Kidney capillary endothelial cell (primary cell): ENCODE results near the gene DCAF7.

Experiments used
- DNase-seq: peaks from one replicate; pipeline ENCODE4 v3.0.0-alpha.2; 2018; ENCODE audit warnings: low spot score

The DCAF7 gene

DNA sequence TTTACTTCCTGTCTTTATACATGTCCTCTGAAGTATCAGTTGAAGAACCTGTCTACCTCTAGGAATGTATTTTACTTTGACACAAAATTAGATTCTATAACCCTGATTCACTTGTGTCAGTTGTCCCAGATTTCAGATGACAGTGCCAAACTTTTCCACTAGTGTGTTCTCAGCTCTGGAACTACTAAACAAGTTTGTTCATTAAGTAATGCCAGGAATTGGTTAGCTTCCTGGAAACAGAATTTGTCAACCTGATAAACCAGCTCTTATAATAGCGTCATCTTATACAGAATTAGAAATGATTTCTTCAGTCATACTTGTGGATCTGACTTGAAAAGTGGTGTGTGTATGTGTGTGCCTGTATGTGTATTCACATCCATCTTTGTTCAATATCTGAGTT, 79.3 kb downstream of the DCAF7 start:
- no peak for DNase-seq

DNA sequence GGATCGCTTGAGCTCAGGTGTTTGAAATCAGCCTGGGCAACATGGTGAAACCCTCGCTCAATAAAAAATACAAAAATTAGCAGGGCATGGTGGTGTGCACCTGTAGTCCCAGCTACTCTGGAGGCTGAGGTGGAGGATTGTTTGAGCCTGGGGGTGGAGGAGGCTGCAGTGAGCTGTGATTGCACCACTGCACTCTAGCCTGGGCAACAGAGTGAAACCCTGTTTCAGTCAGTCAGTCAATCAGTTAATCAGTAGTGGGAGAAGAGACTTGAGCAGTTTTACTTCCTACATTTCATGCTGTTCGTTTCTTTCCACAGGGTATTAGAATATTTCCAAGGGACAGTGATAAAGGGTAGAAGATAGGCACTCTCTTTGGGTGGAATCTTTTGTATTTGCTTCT, 80.8 kb downstream of the DCAF7 start:
- DNase-seq: no peak

DNA sequence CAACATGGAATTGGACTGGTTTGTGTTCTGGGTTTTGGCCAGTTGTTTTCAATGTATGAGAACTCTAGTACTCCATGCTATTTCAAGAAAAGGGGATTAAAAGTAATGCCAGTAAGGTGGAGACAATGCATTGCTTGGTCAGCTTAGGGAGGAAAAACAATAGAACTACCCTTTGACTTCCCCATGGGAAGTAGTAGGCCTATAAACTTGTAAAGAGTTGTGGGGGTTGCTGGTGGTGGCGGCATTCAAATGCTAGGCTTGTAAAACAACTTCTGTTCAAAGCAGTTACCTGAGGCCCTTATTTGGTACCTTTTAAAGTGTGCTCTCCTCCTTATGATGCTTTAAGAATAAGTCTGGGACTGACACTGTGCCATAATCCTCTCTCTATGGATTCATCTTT, 81.3 kb downstream of the DCAF7 start:
- no peak for DNase-seq

DNA sequence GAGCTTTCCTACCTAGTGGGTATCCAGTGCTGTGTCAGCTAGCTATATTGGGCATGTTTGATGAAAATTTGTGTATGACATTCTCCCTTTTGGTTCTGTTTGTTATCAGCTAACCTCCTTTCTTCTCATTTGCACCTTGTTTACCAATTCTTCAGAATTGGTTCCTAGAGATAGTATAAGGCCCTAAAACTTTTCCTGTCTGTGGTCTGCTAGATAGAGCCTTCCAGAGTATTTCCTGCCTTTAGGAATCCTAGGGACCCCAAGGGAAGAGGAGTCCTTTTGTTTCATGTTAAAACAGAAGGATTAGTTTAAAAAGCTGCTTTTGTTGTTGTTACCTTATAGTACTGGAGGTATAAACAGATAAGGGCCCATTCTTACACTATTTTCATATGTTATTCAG, 83.5 kb downstream of the DCAF7 start:
- DNase-seq: no peak

DNA sequence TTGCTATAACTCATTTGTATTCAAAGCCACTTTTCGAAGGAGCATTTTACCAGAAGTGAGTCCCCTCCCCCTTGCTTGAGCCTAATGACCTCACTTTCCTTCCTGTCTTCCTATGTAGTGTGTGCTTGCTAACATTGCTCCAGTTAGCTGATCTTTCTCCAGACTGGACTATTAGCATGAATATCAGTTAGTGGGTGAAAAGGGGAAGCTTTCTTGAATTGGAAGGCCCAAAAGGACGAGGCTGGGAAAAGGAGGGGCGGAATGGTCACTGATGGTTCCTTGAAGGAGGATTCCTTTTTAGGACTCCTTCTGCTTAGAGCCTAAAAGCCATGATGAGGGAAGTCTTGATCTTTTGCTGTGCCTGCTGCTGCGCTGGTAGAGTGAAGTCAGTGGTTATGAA, 83.9 kb downstream of the DCAF7 start:
- DNase-seq: peak; percentile 56

DNA sequence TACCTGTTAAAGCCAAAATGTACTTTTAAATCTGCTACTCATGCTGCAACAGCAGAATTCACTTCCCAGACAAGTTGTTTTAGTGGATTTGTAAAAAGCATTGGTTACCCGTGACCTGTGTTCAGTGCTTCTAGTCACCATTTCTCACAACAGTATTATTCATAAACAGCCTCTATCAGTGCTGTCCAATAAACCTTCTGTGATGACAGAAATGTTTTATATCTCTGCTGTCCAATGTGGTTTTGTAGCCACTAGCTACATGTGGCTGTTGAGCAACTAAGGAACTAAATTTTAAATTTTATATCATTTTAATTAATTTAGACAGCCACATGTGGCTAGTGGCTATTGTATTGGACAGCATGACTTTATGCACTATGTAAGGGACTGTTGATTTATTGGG, 84.5 kb downstream of the DCAF7 start:
- DNase-seq: no peak

DNA sequence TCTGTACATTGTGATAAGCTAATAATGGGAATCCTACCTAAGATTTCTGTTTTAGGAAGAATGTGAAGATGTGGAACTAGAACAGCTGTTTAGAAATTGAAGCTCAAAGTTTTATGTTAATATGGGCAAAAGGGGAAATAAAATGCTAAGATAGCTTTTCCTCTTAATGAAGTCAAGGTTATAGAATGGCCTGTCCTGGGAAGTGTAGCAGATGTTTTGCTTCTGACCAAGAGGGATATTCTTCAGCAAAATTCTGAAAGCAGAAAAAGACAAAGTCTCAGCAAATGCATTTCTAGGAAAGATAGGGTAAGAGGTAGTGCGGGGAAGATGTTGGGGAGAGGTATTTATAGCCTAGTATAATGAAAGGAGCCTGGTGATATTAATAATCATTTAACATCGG, 85.0 kb downstream of the DCAF7 start:
- no peak for DNase-seq

DNA sequence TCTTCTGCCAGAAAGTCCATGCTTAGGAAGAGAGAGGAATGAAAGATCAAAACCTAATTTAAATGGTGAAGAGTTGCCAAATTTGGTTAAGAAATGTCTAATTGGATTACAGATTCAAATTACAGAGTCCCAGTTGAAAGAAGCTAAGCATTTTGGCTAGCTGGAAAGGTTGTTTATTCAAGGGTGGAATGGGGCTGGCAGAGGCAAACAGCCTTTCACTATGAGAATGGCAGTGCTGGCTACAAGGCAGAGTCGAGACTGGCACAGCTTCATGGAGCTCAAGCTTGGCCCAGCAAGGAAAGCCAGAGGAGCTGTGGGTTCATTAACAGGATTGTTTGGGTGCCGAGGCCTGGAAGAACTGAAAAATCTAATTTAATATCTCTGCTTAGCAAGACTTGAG, 85.5 kb downstream of the DCAF7 start:
- DNase-seq: no peak

DNA sequence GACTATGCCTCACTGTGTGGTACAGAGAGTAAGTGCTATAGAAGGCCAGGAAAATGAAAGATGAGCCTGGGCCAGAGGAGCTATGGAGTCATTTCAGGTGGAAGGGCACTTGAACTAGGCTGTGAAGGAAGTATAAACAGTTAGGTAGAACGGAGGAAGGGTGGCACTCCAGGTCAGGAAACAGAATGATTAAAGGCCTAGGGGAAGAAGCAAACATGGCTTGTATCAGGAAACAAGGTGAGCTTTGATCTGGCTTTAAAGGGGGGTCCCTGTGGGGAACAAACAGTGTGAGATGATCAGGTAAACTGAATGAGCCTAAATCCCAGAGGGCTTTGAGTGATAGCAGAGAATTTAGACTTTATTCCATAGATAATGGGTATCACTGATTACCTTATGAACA, 88.8 kb downstream of the DCAF7 start:
- no peak for DNase-seq

DNA sequence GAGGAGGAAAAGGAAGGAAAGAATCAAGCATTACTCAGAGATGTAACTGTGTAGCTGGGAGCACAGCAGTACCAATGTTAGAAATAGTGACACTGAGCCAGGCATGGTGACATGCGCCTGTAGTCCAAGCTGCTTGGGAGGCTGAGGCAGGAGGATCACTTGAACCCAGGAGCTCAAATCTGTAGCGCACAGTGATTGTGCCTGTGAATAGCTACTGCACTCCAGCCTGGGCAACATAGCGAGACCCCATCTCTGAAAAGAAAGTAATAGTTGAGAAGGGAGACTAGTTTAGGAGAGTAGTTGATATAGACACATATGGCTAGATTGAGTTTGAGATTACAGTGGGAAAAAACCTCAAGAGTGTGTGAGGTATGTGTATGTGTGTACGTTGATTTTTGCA, 89.8 kb downstream of the DCAF7 start:
- DNase-seq: no peak

DNA sequence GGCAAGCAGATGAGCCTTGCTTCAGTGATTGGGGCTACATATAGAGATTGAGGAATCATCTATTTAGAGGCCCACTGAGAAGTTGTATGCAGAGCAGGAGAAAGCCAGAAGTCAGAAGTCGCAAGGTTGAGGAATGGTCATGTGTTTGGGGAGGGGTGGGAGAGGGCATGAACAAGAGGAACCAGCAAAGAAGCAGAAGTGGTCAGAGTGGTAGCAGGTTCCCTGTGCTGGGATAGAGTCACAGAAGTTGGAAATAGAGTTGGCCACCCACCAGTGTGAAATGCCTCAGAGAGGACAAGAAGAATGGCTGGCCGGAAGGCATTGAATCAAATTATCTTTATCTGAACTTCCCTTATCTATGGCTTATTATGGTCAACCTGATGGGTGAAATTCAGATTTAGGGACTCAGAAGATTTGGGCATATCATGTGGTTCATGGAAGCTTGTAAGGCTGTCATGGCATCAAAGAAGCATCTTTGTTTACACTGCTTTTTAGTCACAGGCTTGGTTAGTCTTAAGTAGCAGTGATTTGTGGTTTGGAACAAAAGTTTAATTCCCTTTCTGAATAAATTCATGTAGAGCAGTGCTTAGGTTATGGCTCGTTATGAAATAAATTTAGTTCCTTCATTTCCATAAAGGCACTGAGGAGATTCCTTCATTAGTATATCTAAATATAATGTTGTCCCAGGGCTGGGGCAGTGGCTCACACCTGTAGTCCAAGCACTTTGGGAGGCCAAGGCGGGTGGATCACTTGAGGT, 91.6 kb downstream of the DCAF7 start:
- DNase-seq: no peak
